Fibroblast of lung (primary cell): ENCODE measurements around the gene RHBDD3.

Experiments
- EZH2 ChIP-seq: IDR thresholded peaks from 2 replicates; pipeline ENCODE4 v1.5.1; 2012; ENCODE audit warnings: low read length, control low read depth, mild to moderate bottlenecking; ENCODE audit errors: missing control alignments
- TF ChIP-seq, protein P1 (sequence below), 2 donors: IDR thresholded peaks in 1 of 2; conservative IDR thresholded peaks in 1 of 2; 1 replicate in 1 of 2; 2 replicates in 1 of 2; pipeline ENCODE4 v1.5.1; 2011 to 2012; ENCODE audit warnings: low read length in 2 of 2, control low read depth in 1 of 2, inconsistent platforms in 1 of 2, low read depth in 1 of 2, mild to moderate bottlenecking in 1 of 2

DNA sequence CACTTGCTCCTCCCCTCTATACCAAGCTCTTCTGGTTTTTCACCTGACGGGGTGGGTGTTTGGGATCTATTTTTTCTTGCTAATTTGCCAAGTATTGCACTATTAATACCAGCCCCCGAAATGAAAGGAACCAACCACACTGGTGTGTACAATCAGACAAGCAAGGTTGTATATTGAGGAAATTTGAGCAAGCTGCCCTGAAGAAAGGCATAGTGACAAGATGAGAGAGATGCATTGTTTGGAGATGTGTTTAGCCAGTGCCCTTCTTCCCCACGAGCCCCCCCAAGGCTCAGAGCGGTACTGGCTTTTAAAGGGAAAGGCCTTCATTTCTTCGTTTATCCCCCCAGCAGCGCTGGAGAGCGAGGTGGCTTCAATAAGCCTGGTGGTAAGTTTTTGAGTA is 23.4 kb upstream of the RHBDD3 start:
- TF ChIP-seq, protein P1, sequence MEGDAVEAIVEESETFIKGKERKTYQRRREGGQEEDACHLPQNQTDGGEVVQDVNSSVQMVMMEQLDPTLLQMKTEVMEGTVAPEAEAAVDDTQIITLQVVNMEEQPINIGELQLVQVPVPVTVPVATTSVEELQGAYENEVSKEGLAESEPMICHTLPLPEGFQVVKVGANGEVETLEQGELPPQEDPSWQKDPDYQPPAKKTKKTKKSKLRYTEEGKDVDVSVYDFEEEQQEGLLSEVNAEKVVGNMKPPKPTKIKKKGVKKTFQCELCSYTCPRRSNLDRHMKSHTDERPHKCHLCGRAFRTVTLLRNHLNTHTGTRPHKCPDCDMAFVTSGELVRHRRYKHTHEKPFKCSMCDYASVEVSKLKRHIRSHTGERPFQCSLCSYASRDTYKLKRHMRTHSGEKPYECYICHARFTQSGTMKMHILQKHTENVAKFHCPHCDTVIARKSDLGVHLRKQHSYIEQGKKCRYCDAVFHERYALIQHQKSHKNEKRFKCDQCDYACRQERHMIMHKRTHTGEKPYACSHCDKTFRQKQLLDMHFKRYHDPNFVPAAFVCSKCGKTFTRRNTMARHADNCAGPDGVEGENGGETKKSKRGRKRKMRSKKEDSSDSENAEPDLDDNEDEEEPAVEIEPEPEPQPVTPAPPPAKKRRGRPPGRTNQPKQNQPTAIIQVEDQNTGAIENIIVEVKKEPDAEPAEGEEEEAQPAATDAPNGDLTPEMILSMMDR (conservative IDR thresholded peaks at IDR 0.05 in 1 of 2, IDR thresholded peaks at IDR 0.05 in 1 of 2; ENCODE audit: low read depth in 1 of 2, low read length in 2 of 2): no peak
- TF ChIP-seq EZH2: no peak
